Cardiac muscle cell (in vitro differentiated cells and primary cell): ENCODE measurements around the gene ITGA1. TPM values are rescaled to one million over a fixed set of nuclear protein-coding genes. Genes with fewer than 3 reads are reported as not detected.

Experiments
- DNase-seq, 2 donors: peaks; one replicate each; pipeline versions ENCODE4 v3.0.0 to v3.0.0-alpha.2; 2010 to 2017; ENCODE audit warnings: low read depth in 1 of 2, low spot score in 1 of 2
- H3K27ac ChIP-seq: fragments of 200-600 bp; sonication (generic); 2 replicates; pipeline ENCODE4 v1.5.1; 2016
- H3K27me3 ChIP-seq: fragments of 200-600 bp; sonication (generic); 2 replicates; pipeline ENCODE4 v1.6.0; 2016; ENCODE audit warnings: control low read depth
- H3K36me3 ChIP-seq: fragments of 200-600 bp; sonication (generic); 2 replicates; pipeline ENCODE4 v1.5.1; 2016; ENCODE audit warnings: control low read depth
- H3K4me1 ChIP-seq: fragments of 200-600 bp; sonication (generic); 2 replicates; pipeline ENCODE4 v1.8.1; 2017; ENCODE audit warnings: low read depth, mild to moderate bottlenecking, mixed run types
- H3K4me3 ChIP-seq: fragments of 200-600 bp; sonication (generic); 2 replicates; pipeline ENCODE4 v1.5.1; 2016; ENCODE audit warnings: mild to moderate bottlenecking
- H3K9me3 ChIP-seq: fragments of 200-600 bp; sonication (generic); 2 replicates; pipeline ENCODE4 v1.5.1; 2017; ENCODE audit warnings: low read depth, mild to moderate bottlenecking, control low read depth
- polyA plus RNA-seq: library from polyadenylated mRNA; unstranded; fragments of >200 nt; fragmentation: Nextera tagmentation; extraction: Ambion mirVana; gene quantifications from 2 replicates; pipeline ENCODE4 v1.2.1, GENCODE V29; 2016
- total RNA-seq: library from RNA; depleted of rRNA; stranded (reverse); fragments of >200 nt; gene quantifications from 2 replicates; pipeline ENCODE4 v1.2.3, GENCODE V29; 2016
- TF ChIP-seq, protein P1 (sequence below): IDR thresholded peaks from 2 replicates; pipeline ENCODE4 v1.5.1; 2012; ENCODE audit warnings: low read depth, mild to moderate bottlenecking, low read length

Gene ITGA1
- total and polyA plus RNA-seq, 2 experiments from 2014 or later, result 2.9 to 7.3 TPM

DNA sequence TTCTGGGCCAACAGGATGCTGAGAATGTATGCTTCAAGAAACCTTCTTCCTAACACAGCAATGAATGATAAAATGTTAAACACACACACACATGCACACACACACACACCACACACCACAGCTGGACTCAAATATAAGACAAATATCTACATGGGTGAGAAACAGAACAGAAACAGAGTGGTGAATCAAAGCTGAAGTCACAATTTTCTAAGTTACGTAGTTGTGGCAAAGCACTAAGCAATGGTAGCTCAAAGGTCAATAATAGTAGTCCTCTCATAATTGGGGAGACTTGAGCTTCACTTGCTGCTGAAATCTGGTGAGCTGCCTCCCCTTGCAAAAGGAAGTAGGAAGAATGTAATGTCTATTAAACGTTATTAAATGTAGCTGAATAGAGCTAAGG, 33.7 kb upstream of the ITGA1 start:
- H3K36me3 ChIP-seq, result no peaks in the 10 kb centered on the region
- no peaks in the 10 kb centered on the region for H3K4me1 ChIP-seq
- H3K9me3 ChIP-seq, result no peaks in the 10 kb centered on the region
- no peak for DNase-seq
- TF ChIP-seq, protein P1, sequence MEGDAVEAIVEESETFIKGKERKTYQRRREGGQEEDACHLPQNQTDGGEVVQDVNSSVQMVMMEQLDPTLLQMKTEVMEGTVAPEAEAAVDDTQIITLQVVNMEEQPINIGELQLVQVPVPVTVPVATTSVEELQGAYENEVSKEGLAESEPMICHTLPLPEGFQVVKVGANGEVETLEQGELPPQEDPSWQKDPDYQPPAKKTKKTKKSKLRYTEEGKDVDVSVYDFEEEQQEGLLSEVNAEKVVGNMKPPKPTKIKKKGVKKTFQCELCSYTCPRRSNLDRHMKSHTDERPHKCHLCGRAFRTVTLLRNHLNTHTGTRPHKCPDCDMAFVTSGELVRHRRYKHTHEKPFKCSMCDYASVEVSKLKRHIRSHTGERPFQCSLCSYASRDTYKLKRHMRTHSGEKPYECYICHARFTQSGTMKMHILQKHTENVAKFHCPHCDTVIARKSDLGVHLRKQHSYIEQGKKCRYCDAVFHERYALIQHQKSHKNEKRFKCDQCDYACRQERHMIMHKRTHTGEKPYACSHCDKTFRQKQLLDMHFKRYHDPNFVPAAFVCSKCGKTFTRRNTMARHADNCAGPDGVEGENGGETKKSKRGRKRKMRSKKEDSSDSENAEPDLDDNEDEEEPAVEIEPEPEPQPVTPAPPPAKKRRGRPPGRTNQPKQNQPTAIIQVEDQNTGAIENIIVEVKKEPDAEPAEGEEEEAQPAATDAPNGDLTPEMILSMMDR, result no peak
- H3K27ac ChIP-seq, result no peak overlapping the region
- H3K4me3 ChIP-seq, result no peak overlapping the region
- no peaks in the 10 kb centered on the region for H3K27me3 ChIP-seq

DNA sequence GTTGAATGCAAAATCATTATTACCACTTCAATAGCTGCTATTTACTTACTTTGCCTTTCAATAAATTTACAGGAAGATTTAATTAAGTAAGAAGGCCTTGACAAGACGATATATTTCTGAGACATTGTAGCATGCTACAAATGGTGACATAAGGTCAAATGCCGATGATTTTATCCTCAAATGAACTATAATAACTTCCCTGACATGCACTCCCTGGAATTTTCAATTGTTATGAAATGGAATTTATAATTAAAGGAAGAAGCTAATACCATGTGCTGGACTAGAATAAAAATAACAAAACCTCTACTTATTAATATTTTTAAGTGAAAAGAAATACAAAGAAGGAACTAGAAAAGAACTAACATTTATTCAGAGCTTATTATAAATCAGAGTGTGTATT, 30.2 kb upstream of the ITGA1 start:
- no peaks in the 10 kb centered on the region for H3K4me1 ChIP-seq
- no peak for DNase-seq
- no peaks in the 10 kb centered on the region for H3K27me3 ChIP-seq
- TF ChIP-seq, protein P1, result no peak
- H3K4me3 ChIP-seq, result no peak overlapping the region
- H3K27ac ChIP-seq, result no peak overlapping the region
- H3K36me3 ChIP-seq, result no peaks in the 10 kb centered on the region
- no peaks in the 10 kb centered on the region for H3K9me3 ChIP-seq

DNA sequence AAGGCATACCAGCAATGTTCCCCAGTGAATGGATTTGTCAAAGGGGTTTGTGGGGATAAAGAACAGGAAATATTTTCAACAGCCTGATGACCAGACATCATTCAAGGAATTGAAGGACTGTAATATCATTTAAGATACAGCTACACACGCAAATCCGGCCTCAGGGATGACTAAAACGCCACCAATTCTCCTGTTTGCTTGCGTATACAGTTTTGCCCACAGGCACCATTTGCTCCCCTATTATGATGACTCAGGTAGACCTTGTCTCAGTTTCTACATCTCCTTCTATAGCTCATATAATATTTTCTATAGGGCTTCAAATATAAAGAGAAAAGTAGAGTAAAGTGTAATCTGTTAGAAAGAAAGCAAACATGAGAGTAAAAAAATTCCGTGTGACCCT, 29.7 kb upstream of the ITGA1 start:
- H3K4me3 ChIP-seq, result no peak overlapping the region
- no peak overlapping the region for H3K27ac ChIP-seq
- TF ChIP-seq, protein P1, result no peak

DNA sequence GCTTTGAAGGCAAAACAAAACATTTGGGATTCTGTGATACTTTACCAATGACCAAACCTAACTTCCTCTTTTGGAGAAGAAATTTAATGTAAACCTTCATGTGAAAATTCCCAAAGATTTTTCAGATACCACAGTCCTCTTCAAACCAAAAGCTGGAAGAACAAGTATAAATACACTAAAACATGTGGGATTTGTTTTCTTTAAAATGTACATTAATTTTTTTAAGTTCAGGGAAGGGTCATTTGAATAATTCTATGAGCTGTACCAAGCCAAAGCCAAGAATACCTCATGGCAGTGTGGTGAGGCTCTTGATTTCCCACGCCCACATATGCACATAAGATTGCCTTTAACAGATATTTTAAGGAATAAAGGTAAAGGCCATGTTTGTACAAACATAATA, 28.4 kb upstream of the ITGA1 start:
- no peak overlapping the region for H3K27ac ChIP-seq
- H3K4me3 ChIP-seq, result no peak overlapping the region
- H3K27me3 ChIP-seq, result no peaks in the 10 kb centered on the region
- TF ChIP-seq, protein P1, result no peak
- H3K36me3 ChIP-seq, result no peaks in the 10 kb centered on the region
- no peak for DNase-seq
- H3K4me1 ChIP-seq, result no peaks in the 10 kb centered on the region
- no peaks in the 10 kb centered on the region for H3K9me3 ChIP-seq

More for the DNA sequence above, 29.7 kb upstream of the ITGA1 start:
- no peaks in the 10 kb centered on the region for H3K9me3 ChIP-seq
- no peaks in the 10 kb centered on the region for H3K4me1 ChIP-seq
- no peaks in the 10 kb centered on the region for H3K36me3 ChIP-seq
- no peaks in the 10 kb centered on the region for H3K27me3 ChIP-seq
- no peak for DNase-seq

DNA sequence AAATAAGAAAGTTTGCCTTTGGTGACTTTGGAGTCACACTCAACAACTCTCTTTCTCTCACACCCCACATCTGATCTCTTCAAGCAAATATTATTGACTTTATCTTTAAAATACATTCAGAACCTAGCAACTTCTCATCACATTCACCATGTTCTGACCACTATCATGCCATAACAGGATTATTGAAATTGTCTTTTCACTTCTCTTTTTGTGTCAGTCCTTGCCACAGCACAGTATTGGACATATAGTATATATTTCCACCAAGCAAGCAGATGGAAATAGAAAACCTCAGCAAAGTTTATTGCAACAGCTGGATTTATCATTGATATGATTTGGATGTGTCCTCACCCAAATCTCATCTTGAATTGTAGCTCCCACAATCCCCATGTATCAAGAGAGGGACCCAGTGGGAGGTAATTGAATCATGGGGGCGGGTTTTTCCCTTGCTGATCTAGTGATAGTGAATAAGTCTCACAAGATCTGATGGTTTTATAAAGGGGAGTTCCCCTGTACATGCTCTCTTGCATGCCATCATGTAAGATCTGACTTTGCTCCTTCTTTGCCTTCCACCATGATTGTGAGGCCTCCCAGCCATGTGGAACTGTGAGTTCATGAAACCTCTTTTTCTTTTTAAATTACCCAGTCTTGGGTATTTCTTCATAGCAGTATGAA, 26.9 kb upstream of the ITGA1 start:
- TF ChIP-seq, protein P1, result no peak
- Histone ChIP-seq H3K27me3 (no peaks in the 10 kb centered on the region), H3K4me1 (no peaks in the 10 kb centered on the region), H3K36me3 (no peaks in the 10 kb centered on the region), H3K27ac (no peak overlapping the region), H3K9me3 (no peaks in the 10 kb centered on the region), H3K4me3 (no peak overlapping the region)
- DNase-seq, result no peak
